Neural cell (in vitro differentiated cells): ENCODE measurements around the gene LTBP1. TPM values are rescaled to one million over a fixed set of nuclear protein-coding genes. Genes with fewer than 3 reads are reported as not detected.

ENCODE experiments used
- H2AFZ ChIP-seq: fragments of 200-600, 300-800 bp; sonication (generic), shearing (Covaris generic); 2 replicates; pipeline ENCODE4 v1.6.0; 2014; ENCODE audit warnings: low read depth, mild to moderate bottlenecking, antibody characterized with exemption, low read length, moderate library complexity
- H3F3A ChIP-seq: fragments of 200-600 bp; shearing (Covaris generic); 2 replicates; pipeline ENCODE4 v1.6.1; 2016; ENCODE audit warnings: mild to moderate bottlenecking, moderate library complexity, mixed read lengths, antibody characterized with exemption, low read length; ENCODE audit not compliant: insufficient read depth, poor library complexity, severe bottlenecking
- H3K27ac ChIP-seq: fragments of 200-600, 300-800 bp; sonication (generic), shearing (Covaris generic); 2 replicates; pipeline ENCODE4 v1.5.1; 2014; ENCODE audit warnings: mild to moderate bottlenecking, low read length, moderate library complexity
- H3K27me3 ChIP-seq: fragments of 300-800, 200-600 bp; sonication (generic), shearing (Covaris generic); 2 replicates; pipeline ENCODE4 v1.6.0; 2014; ENCODE audit warnings: mild to moderate bottlenecking, low read depth, low read length, moderate library complexity; ENCODE audit not compliant: insufficient read depth
- H3K36me3 ChIP-seq: fragments of 300-800, 200-600 bp; sonication (generic), shearing (Covaris generic); 2 replicates; pipeline ENCODE4 v1.5.1; 2014; ENCODE audit warnings: mild to moderate bottlenecking, antibody characterized with exemption, low read length, moderate library complexity; ENCODE audit not compliant: insufficient read depth
- H3K4me2 ChIP-seq: fragments of 300-800, 200-600 bp; sonication (generic), shearing (Covaris generic); 2 replicates; pipeline ENCODE4 v1.6.0; 2014; ENCODE audit warnings: mild to moderate bottlenecking, low read length
- H3K4me3 ChIP-seq: fragments of 300-800, 200-600 bp; sonication (generic), shearing (Covaris generic); 2 replicates; pipeline ENCODE4 v1.5.1; 2014; ENCODE audit warnings: mild to moderate bottlenecking, low read length, moderate library complexity
- H3K79me2 ChIP-seq: fragments of 200-600 bp; shearing (Covaris generic); replicated peaks from 2 replicates; pipeline ENCODE4 v1.6.0; 2014; ENCODE audit warnings: mild to moderate bottlenecking, low read length, moderate library complexity; ENCODE audit not compliant: insufficient read depth
- H3K9ac ChIP-seq: fragments of 300-800, 200-600 bp; sonication (generic), shearing (Covaris generic); 2 replicates; pipeline ENCODE4 v1.6.1; 2016; ENCODE audit warnings: mild to moderate bottlenecking, low read length, mixed read lengths
- H3K9me2 ChIP-seq: fragments of 200-600 bp; shearing (Covaris generic); 2 replicates; pipeline ENCODE4 v1.6.1; 2016; ENCODE audit warnings: mild to moderate bottlenecking, low read length, mixed read lengths; ENCODE audit not compliant: insufficient read depth
- H3K9me3 ChIP-seq: fragments of 200-600, 300-800 bp; sonication (generic), shearing (Covaris generic); 2 replicates; pipeline ENCODE4 v1.6.1; 2016; ENCODE audit warnings: mild to moderate bottlenecking, mixed run types, low read length, moderate library complexity, mixed read lengths
- H4K20me1 ChIP-seq: fragments of 200-600 bp; shearing (Covaris generic); 2 replicates; pipeline ENCODE4 v1.6.1; 2016; ENCODE audit warnings: mild to moderate bottlenecking, mixed run types; ENCODE audit not compliant: insufficient read depth
- EP300 ChIP-seq: fragments of 450-650 bp; conservative IDR thresholded peaks from 2 replicates; pipeline ENCODE4 v1.6.1; 2014; ENCODE audit warnings: antibody characterized with exemption, mild to moderate bottlenecking, moderate library complexity; ENCODE audit not compliant: poor library complexity, severe bottlenecking
- EZH2 ChIP-seq: fragments of 200-600, 300-800 bp; shearing (Covaris generic), sonication (generic); IDR thresholded peaks from 2 replicates; pipeline ENCODE4 v1.6.1; 2014; ENCODE audit warnings: antibody characterized with exemption, low read length, borderline replicate concordance, mild to moderate bottlenecking; ENCODE audit not compliant: insufficient read depth, poor library complexity, severe bottlenecking
- MXI1 ChIP-seq: fragments of 450-650 bp; conservative IDR thresholded peaks from 2 replicates; pipeline ENCODE4 v1.6.1; 2014; ENCODE audit warnings: antibody characterized with exemption, mild to moderate bottlenecking; ENCODE audit not compliant: poor library complexity, severe bottlenecking
- POLR2AphosphoS5 ChIP-seq: IDR thresholded peaks from 2 replicates; pipeline ENCODE4 v1.6.1; 2012
- RAD21 ChIP-seq: fragments of 450-650 bp; conservative IDR thresholded peaks from 2 replicates; pipeline ENCODE4 v1.6.1; 2014; ENCODE audit warnings: antibody characterized with exemption, mild to moderate bottlenecking, moderate library complexity
- SMC3 ChIP-seq: fragments of 450-650 bp; conservative IDR thresholded peaks from 2 replicates; pipeline ENCODE4 v1.6.1; 2014; ENCODE audit warnings: antibody characterized with exemption, mild to moderate bottlenecking, moderate library complexity; ENCODE audit not compliant: poor library complexity
- TAF1 ChIP-seq: IDR thresholded peaks from 2 replicates; pipeline ENCODE4 v1.6.1; 2012; ENCODE audit warnings: low read depth
- polyA plus RNA-seq: library from polyadenylated mRNA; depleted of rRNA; stranded (reverse); fragments of >200 nt; gene quantifications from 2 replicates; pipeline ENCODE4 v1.2.3, GENCODE V29; 2014
- TF ChIP-seq, protein P1 (sequence below): IDR thresholded peaks from 2 replicates; pipeline ENCODE4 v1.6.1; 2012; ENCODE audit warnings: borderline replicate concordance
- TF ChIP-seq, protein P2 (sequence below): fragments of 450-650 bp; IDR thresholded peaks from 2 replicates; pipeline ENCODE4 v1.5.1; 2014; ENCODE audit warnings: antibody characterized with exemption, mild to moderate bottlenecking, moderate library complexity; ENCODE audit not compliant: poor library complexity, severe bottlenecking

The LTBP1 gene
- polyA plus RNA-seq, 1 donor from 2014 or later, result 1.8 TPM

DNA sequence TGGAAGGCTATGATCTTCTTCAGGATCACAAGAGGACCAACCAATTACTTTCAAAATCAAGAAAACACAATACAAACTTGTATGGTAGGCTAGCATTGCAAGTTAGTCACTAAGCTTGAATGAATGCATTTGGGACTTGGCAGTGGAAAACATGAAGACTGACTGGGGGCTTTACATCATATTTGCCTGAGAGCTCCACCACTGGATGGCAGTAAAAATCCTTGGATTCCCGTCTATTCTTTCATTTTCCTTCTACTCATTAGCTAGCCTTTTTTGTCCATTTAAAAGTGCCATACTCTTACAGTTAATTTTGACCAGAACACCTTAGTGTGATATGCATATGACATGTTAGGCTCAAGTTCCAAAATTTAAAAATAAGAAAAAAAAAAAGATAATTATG is 466.2 kb downstream of the LTBP1 start:
- Histone ChIP-seq H3K79me2 (no peaks in the 10 kb centered on the region), H3K4me2 (no peak overlapping the region), H3K9ac (no peak overlapping the region), H3K27me3 (no peaks in the 10 kb centered on the region), H4K20me1 (no peaks in the 10 kb centered on the region), H3F3A (no peaks in the 10 kb centered on the region), H3K4me3 (no peak overlapping the region), H3K9me3 (no peaks in the 10 kb centered on the region), H2AFZ (no peak overlapping the region), H3K27ac (no peak overlapping the region), H3K36me3 (no peaks in the 10 kb centered on the region), H3K9me2 (no peaks in the 10 kb centered on the region)
- no peak for TF ChIP-seq MXI1
- no peak for TF ChIP-seq EP300
- TF ChIP-seq, protein P1, sequence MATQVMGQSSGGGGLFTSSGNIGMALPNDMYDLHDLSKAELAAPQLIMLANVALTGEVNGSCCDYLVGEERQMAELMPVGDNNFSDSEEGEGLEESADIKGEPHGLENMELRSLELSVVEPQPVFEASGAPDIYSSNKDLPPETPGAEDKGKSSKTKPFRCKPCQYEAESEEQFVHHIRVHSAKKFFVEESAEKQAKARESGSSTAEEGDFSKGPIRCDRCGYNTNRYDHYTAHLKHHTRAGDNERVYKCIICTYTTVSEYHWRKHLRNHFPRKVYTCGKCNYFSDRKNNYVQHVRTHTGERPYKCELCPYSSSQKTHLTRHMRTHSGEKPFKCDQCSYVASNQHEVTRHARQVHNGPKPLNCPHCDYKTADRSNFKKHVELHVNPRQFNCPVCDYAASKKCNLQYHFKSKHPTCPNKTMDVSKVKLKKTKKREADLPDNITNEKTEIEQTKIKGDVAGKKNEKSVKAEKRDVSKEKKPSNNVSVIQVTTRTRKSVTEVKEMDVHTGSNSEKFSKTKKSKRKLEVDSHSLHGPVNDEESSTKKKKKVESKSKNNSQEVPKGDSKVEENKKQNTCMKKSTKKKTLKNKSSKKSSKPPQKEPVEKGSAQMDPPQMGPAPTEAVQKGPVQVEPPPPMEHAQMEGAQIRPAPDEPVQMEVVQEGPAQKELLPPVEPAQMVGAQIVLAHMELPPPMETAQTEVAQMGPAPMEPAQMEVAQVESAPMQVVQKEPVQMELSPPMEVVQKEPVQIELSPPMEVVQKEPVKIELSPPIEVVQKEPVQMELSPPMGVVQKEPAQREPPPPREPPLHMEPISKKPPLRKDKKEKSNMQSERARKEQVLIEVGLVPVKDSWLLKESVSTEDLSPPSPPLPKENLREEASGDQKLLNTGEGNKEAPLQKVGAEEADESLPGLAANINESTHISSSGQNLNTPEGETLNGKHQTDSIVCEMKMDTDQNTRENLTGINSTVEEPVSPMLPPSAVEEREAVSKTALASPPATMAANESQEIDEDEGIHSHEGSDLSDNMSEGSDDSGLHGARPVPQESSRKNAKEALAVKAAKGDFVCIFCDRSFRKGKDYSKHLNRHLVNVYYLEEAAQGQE, result no peak
- TF ChIP-seq POLR2AphosphoS5, result no peak
- no peak for TF ChIP-seq EZH2
- no peak for TF ChIP-seq TAF1
- TF ChIP-seq RAD21, result no peak
- TF ChIP-seq, protein P2, sequence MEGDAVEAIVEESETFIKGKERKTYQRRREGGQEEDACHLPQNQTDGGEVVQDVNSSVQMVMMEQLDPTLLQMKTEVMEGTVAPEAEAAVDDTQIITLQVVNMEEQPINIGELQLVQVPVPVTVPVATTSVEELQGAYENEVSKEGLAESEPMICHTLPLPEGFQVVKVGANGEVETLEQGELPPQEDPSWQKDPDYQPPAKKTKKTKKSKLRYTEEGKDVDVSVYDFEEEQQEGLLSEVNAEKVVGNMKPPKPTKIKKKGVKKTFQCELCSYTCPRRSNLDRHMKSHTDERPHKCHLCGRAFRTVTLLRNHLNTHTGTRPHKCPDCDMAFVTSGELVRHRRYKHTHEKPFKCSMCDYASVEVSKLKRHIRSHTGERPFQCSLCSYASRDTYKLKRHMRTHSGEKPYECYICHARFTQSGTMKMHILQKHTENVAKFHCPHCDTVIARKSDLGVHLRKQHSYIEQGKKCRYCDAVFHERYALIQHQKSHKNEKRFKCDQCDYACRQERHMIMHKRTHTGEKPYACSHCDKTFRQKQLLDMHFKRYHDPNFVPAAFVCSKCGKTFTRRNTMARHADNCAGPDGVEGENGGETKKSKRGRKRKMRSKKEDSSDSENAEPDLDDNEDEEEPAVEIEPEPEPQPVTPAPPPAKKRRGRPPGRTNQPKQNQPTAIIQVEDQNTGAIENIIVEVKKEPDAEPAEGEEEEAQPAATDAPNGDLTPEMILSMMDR, result no peak
- no peak for TF ChIP-seq SMC3

DNA sequence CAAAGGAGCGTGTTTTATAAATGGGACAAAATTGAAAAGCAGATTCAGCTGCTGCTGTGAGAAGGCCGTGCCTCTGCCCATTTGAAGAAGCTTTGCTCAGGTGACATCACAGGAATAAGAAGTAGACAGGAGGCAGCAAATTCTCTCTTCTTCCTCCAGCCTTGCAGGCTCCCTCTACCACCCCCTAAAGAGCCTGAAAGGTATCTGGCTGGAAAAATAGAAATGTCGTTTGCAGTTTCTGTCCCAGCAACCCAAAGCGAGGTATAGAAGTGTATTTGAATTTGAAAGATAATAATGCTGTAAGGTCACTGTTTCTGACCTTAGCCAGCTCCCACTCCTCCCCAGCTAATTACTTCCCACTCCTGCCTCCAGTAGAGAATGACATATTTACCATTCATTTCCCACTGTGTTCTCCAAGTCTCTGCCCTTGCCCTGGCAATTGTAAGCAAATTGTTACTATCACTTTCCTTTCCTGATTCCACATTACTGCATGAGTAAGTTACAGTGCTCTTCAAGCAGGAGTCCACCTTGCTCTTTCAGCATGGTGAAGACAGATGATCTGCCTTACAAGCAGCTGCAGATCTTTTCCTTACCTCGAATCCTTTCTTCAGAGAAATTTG is 472.9 kb downstream of the LTBP1 start:
- Histone ChIP-seq H3K36me3 (no peaks in the 10 kb centered on the region), H3K9me2 (no peaks in the 10 kb centered on the region), H3K27ac (no peak overlapping the region), H2AFZ (no peak overlapping the region), H3K9me3 (no peaks in the 10 kb centered on the region), H4K20me1 (no peaks in the 10 kb centered on the region), H3K4me3 (no peak overlapping the region), H3K79me2 (no peaks in the 10 kb centered on the region), H3F3A (no peaks in the 10 kb centered on the region), H3K27me3 (no peaks in the 10 kb centered on the region), H3K4me2 (no peak overlapping the region), H3K9ac (no peak overlapping the region)
- TF ChIP-seq, protein P2, result no peak
- TF ChIP-seq RAD21 (no peak), POLR2AphosphoS5 (no peak), TAF1 (no peak), SMC3 (no peak), EP300 (no peak), MXI1 (no peak), EZH2 (no peak)
- TF ChIP-seq, protein P1, result no peak
